Mucosa of descending colon (tissue), 3 donors: ENCODE measurements around the gene STK4. TPM values are rescaled to one million over a fixed set of nuclear protein-coding genes. Genes with fewer than 3 reads are reported as not detected.

Experiments used
- ATAC-seq: fragments of 200-7000 bp; cut with Tn5 transposase; one replicate; pipeline ENCODE4 v1.9.1; 2020; ENCODE audit warnings: mild to moderate bottlenecking, moderate library complexity
- DNase-seq, 3 donors: peaks; one replicate each; pipeline ENCODE4 v3.0.0-alpha.2; 2020
- H3K36me3 ChIP-seq: fragments of 200-600 bp; one replicate; pipeline ENCODE4 v1.8.0; 2021; ENCODE audit warnings: low read depth, mild to moderate bottlenecking
- H3K4me1 ChIP-seq: fragments of 200-600 bp; one replicate; pipeline ENCODE4 v1.8.0; 2021; ENCODE audit warnings: low read depth, mild to moderate bottlenecking
- H3K4me3 ChIP-seq: fragments of 200-600 bp; one replicate; pipeline ENCODE4 v1.8.0; 2021; ENCODE audit warnings: mild to moderate bottlenecking
- H3K9me3 ChIP-seq: fragments of 200-600 bp; one replicate; pipeline ENCODE4 v1.8.0; 2021; ENCODE audit warnings: mild to moderate bottlenecking
- intact Hi-C, 2 donors: fragments of 100-400 bp; cut with DNase I in 1 of 2; cut with micrococcal nuclease in 1 of 2; formaldehyde crosslinking; loops; one replicate each; pipeline versions ENCODE4 v1.11.0 to v1.11.1; 2022; cut with DNase I, micrococcal nuclease
- total RNA-seq, 3 donors: library from RNA; stranded (reverse); fragmentation: NEBNext Ultra II Directional in 2 of 3; extraction: Animal tissue kit (Norgen Biotek cat#: 25700) in 2 of 3; gene quantifications; one replicate each; pipeline versions ENCODE4 v1.2.1 to v1.2.4, GENCODE V29; 2021 to 2023
- TF ChIP-seq, protein P1 (sequence below): fragments of 200-600 bp; IDR thresholded peaks from one replicate; pipeline ENCODE4 v1.8.0; 2022; ENCODE audit warnings: antibody characterized with exemption, mild to moderate bottlenecking
- donor health status: DM: no; HTN: no; CAD: no; lungs with moderate emphysema.
- donor health status: DM: no; HTN: no; CAD: no.
- donor health status: DM: no; HTN: yes; CAD: no.

STK4 gene
- total RNA-seq, 3 donors from 2014 or later: 34.2 to 42.0 (median 36.6) TPM

GRCh38 chr20:45090481-45090880 is 124.2 kb downstream of the STK4 start:
- H3K4me3 ChIP-seq: no peak overlapping the region
- DNase-seq (no peak), ATAC-seq (no peak)
- intact Hi-C loops: no loop called here
- no peaks in the 10 kb centered on the region for H3K36me3 ChIP-seq
- TF ChIP-seq, protein P1, sequence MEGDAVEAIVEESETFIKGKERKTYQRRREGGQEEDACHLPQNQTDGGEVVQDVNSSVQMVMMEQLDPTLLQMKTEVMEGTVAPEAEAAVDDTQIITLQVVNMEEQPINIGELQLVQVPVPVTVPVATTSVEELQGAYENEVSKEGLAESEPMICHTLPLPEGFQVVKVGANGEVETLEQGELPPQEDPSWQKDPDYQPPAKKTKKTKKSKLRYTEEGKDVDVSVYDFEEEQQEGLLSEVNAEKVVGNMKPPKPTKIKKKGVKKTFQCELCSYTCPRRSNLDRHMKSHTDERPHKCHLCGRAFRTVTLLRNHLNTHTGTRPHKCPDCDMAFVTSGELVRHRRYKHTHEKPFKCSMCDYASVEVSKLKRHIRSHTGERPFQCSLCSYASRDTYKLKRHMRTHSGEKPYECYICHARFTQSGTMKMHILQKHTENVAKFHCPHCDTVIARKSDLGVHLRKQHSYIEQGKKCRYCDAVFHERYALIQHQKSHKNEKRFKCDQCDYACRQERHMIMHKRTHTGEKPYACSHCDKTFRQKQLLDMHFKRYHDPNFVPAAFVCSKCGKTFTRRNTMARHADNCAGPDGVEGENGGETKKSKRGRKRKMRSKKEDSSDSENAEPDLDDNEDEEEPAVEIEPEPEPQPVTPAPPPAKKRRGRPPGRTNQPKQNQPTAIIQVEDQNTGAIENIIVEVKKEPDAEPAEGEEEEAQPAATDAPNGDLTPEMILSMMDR: no peak
- no peaks in the 10 kb centered on the region for H3K4me1 ChIP-seq
- H3K9me3 ChIP-seq: no peaks in the 10 kb centered on the region

GRCh38 chr20:45091366-45091765 is 125.1 kb downstream of the STK4 start:
- DNase-seq (no peak), ATAC-seq (no peak)
- no peak overlapping the region for H3K4me3 ChIP-seq
- H3K4me1 ChIP-seq: no peaks in the 10 kb centered on the region
- intact Hi-C loops: no loop called here
- no peaks in the 10 kb centered on the region for H3K9me3 ChIP-seq
- no peaks in the 10 kb centered on the region for H3K36me3 ChIP-seq
- TF ChIP-seq, protein P1: no peak

GRCh38 chr20:45092898-45093297 is 126.6 kb downstream of the STK4 start:
- Histone ChIP-seq H3K4me1 (no peaks in the 10 kb centered on the region), H3K4me3 (no peak overlapping the region), H3K36me3 (no peaks in the 10 kb centered on the region), H3K9me3 (no peaks in the 10 kb centered on the region)
- intact Hi-C loops: no loop called here
- DNase-seq (no peak), ATAC-seq (no peak)
- TF ChIP-seq, protein P1: no peak

GRCh38 chr20:45094201-45094600 is 127.9 kb downstream of the STK4 start:
- Histone ChIP-seq H3K4me3 (no peak overlapping the region), H3K4me1 (no peaks in the 10 kb centered on the region), H3K9me3 (no peaks in the 10 kb centered on the region), H3K36me3 (no peaks in the 10 kb centered on the region)
- TF ChIP-seq, protein P1: no peak
- DNase-seq (no peak), ATAC-seq (no peak)
- intact Hi-C loops: no loop called here

DNA sequence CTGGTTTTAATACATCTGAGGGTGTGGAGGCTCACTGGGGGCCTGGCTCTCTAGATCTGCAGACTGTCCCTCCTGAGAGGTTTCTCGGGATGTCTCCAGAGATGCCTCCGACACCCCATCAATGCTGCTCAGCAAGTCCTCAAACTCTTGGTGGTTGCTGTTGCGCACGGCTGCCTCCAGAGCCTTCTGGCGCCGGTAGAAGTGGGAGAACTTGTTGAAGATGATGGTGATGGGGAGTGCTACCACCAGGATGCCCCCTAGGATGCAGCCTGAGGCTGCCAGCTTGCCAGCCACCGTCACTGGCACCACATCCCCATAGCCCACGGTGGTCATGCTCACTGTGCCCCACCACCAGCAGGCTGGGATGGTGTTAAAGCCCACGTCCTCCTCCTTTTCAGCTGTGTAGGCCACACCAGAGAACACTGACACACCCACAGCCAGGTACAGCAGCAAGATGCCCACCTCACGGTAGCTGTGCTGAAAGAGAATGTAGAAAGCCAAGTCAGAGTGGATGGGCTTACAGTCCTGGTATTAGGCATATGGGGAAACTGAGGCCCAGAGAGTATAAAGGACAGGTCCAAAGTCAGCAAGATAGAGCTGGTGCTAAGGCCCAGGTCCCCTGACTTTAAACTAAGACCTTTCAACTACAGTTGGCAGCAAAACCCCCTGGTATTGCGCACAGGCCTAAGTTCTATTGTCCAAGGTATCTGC is 128.7 kb downstream of the STK4 start:
- no peak for ATAC-seq
- TF ChIP-seq, protein P1: no peak
- intact Hi-C loops: no loop called here

More for the DNA sequence above, 128.7 kb downstream of the STK4 start:
- no peak for DNase-seq
- H3K9me3 ChIP-seq: no peaks in the 10 kb centered on the region
- no peaks in the 10 kb centered on the region for H3K36me3 ChIP-seq
- H3K4me3 ChIP-seq: no peak overlapping the region
- no peaks in the 10 kb centered on the region for H3K4me1 ChIP-seq
